Transverse colon (tissue), 4 donors: ENCODE results near the gene BPIFB4.

Source experiments
- CTCF ChIP-seq, 5 experiments: fragments of 200-600 bp in 3 of 5; fragments of 450-650 bp in 2 of 5; sonication (generic) in 3 of 5; IDR thresholded peaks; 1 replicate in 2 of 5; 2 replicates in 3 of 5; pipeline ENCODE4 v1.5.1; 2016 to 2017; ENCODE audit warnings: antibody characterized with exemption in 5 of 5, inconsistent platforms in 3 of 5, mild to moderate bottlenecking in 2 of 5, moderate library complexity in 1 of 5
- EP300 ChIP-seq: sonication (generic); formaldehyde crosslinking; IDR thresholded peaks from one replicate; pipeline ENCODE4 v1.6.1; 2017; ENCODE audit warnings: antibody characterized with exemption, low read depth
- POLR2A ChIP-seq: fragments of 450-650 bp; IDR thresholded peaks from one replicate; pipeline ENCODE4 v1.6.1; 2016; ENCODE audit warnings: antibody characterized with exemption, mild to moderate bottlenecking, moderate library complexity
- POLR2AphosphoS5 ChIP-seq, 3 donors: sonication (generic); formaldehyde crosslinking; IDR thresholded peaks; one replicate each; pipeline ENCODE4 v1.6.1; 2016; ENCODE audit warnings: antibody characterized with exemption in 3 of 3

- TF ChIP-seq CTCF (IDR thresholded peaks at IDR 0.05) (no peak), POLR2AphosphoS5 (IDR thresholded peaks at IDR 0.05) (no peak), EP300 (no peak), POLR2A (no peak)
Measured at GRCh38 chr20:33082546-33082945, 3.1 kb downstream of the BPIFB4 start.
